Measurements from ENCODE around the gene FLT1. TPM values are rescaled to one million over a fixed set of nuclear protein-coding genes. Genes with fewer than 3 reads are reported as not detected.

FLT1 gene
- total RNA-seq, 1 donor from 2014 or later: 6.5 TPM

- no peak for DNase-seq (ENCODE audit: low spot score in 2 of 2, unreplicated experiment in 2 of 2)
Observed at GRCh38 chr13:28342251-28342650, 152.7 kb downstream of the FLT1 start.

GRCh38 chr13:28340272-28340793 is 154.6 kb downstream of the FLT1 start:
- no peak for DNase-seq (ENCODE audit: low spot score in 2 of 2, unreplicated experiment in 2 of 2)
- H3K9me3 Mint-ChIP-seq: no peaks in the 10 kb centered on the region

More at GRCh38 chr13:28342251-28342650, 152.7 kb downstream of the FLT1 start:
- peaks cover 49% of the 10 kb centered on the region for H3K4me1 Mint-ChIP-seq
- H3K36me3 Mint-ChIP-seq: no peaks in the 10 kb centered on the region
- no peak overlapping the region for H3K4me3 Mint-ChIP-seq
- H3K9me3 Mint-ChIP-seq: no peaks in the 10 kb centered on the region
- H3K27me3 Mint-ChIP-seq (ENCODE audit: low read depth): no peaks in the 10 kb centered on the region
- H3K27ac Mint-ChIP-seq: no peak overlapping the region
- no peak for TF ChIP-seq CTCF (IDR thresholded peaks at IDR 0.05; ENCODE audit: unreplicated experiment)

GRCh38 chr13:28339419-28339818 is 155.5 kb downstream of the FLT1 start:
- no peak for DNase-seq (ENCODE audit: low spot score in 2 of 2, unreplicated experiment in 2 of 2)
- H3K27me3 Mint-ChIP-seq (ENCODE audit: low read depth): peaks cover 9% of the 10 kb centered on the region
- H3K27ac Mint-ChIP-seq: no peak overlapping the region
- no peak for TF ChIP-seq CTCF (IDR thresholded peaks at IDR 0.05; ENCODE audit: unreplicated experiment)
- no peaks in the 10 kb centered on the region for H3K36me3 Mint-ChIP-seq
- H3K4me3 Mint-ChIP-seq: no peak overlapping the region
- H3K4me1 Mint-ChIP-seq: peaks cover 67% of the 10 kb centered on the region
- H3K9me3 Mint-ChIP-seq: no peaks in the 10 kb centered on the region

More at GRCh38 chr13:28340272-28340793, 154.6 kb downstream of the FLT1 start:
- no peaks in the 10 kb centered on the region for H3K36me3 Mint-ChIP-seq
- no peak overlapping the region for H3K27ac Mint-ChIP-seq
- no peak overlapping the region for H3K4me3 Mint-ChIP-seq
- no peak for TF ChIP-seq CTCF (IDR thresholded peaks at IDR 0.05; ENCODE audit: unreplicated experiment)
- H3K27me3 Mint-ChIP-seq (ENCODE audit: low read depth): peaks cover 4% of the 10 kb centered on the region
- peaks cover 61% of the 10 kb centered on the region for H3K4me1 Mint-ChIP-seq

- Mint-ChIP-seq H3K4me3 (no peak overlapping the region), H3K4me1 (peaks cover 61% of the 10 kb centered on the region), H3K27ac (no peak overlapping the region), H3K9me3 (no peaks in the 10 kb centered on the region), H3K36me3 (no peaks in the 10 kb centered on the region), H3K27me3 (ENCODE audit: low read depth) (peaks cover 9% of the 10 kb centered on the region)
- DNase-seq (ENCODE audit: low spot score in 2 of 2, unreplicated experiment in 2 of 2): no peak
- no peak for TF ChIP-seq CTCF (IDR thresholded peaks at IDR 0.05; ENCODE audit: unreplicated experiment)
Observed at GRCh38 chr13:28338742-28339141, 156.2 kb downstream of the FLT1 start.

- H3K36me3 Mint-ChIP-seq: no peaks in the 10 kb centered on the region
- H3K9me3 Mint-ChIP-seq: no peaks in the 10 kb centered on the region
- no peak for DNase-seq (ENCODE audit: low spot score in 2 of 2, unreplicated experiment in 2 of 2)
- no peak for TF ChIP-seq CTCF (IDR thresholded peaks at IDR 0.05; ENCODE audit: unreplicated experiment)
- H3K4me3 Mint-ChIP-seq: no peak overlapping the region
- H3K27me3 Mint-ChIP-seq (ENCODE audit: low read depth): peaks cover 9% of the 10 kb centered on the region
- H3K27ac Mint-ChIP-seq: peak overlapping the region; percentile 71
- H3K4me1 Mint-ChIP-seq: peaks cover 64% of the 10 kb centered on the region
Observed at GRCh38 chr13:28338006-28338574, 156.8 kb downstream of the FLT1 start.

All from mesothelial cell of epicardium (in vitro differentiated cells).